GM12878 (cell line): ENCODE results near the gene EFCAB10. TPM values are rescaled to one million over a fixed set of nuclear protein-coding genes. Genes with fewer than 3 reads are reported as not detected.

Experiments used
- BMI1 ChIP-seq: fragments of 450-650 bp; IDR thresholded peaks from 2 replicates; pipeline ENCODE4 v1.6.1; 2016; ENCODE audit warnings: mild to moderate bottlenecking, moderate library complexity, borderline replicate concordance
- EGR1 ChIP-seq, 2 experiments: IDR thresholded peaks; 1 replicate in 1 of 2; 2 replicates in 1 of 2; pipeline ENCODE4 v1.6.1; 2011 to 2012; ENCODE audit warnings: low read depth in 2 of 2, low read length in 2 of 2, borderline replicate concordance in 1 of 2, mild to moderate bottlenecking in 1 of 2, moderate library complexity in 1 of 2
- HDAC6 ChIP-seq: fragments of 200-600 bp; sonication (generic); IDR thresholded peaks from one replicate; pipeline ENCODE4 v1.8.0; 2017; ENCODE audit warnings: antibody characterized with exemption; ENCODE audit not compliant: unreplicated experiment
- HSF1 ChIP-seq: fragments of 150-350 bp; IDR thresholded peaks from 2 replicates; pipeline ENCODE4 v1.6.1; 2014; ENCODE audit warnings: mild to moderate bottlenecking, low read depth, low read length
- IRF3 ChIP-seq: fragments of 450-650 bp; IDR thresholded peaks from 2 replicates; pipeline ENCODE4 v1.6.1; 2014; ENCODE audit warnings: mild to moderate bottlenecking
- MYB ChIP-seq: fragments of 150-350 bp; IDR thresholded peaks from 2 replicates; pipeline ENCODE4 v1.6.1; 2014; ENCODE audit warnings: mild to moderate bottlenecking, low read depth, low read length, borderline replicate concordance
- PBX3 ChIP-seq: IDR thresholded peaks from 2 replicates; pipeline ENCODE4 v1.6.1; 2011; ENCODE audit warnings: mild to moderate bottlenecking, low read depth, low read length, moderate library complexity; ENCODE audit not compliant: insufficient replicate concordance
- TARDBP ChIP-seq: IDR thresholded peaks from 2 replicates; pipeline ENCODE4 v1.6.1; 2016; ENCODE audit warnings: borderline replicate concordance
- USF2 ChIP-seq: IDR thresholded peaks from 2 replicates; pipeline ENCODE4 v1.6.1; 2011; ENCODE audit warnings: low read depth, low read length, improper control_type of control experiment, borderline replicate concordance
- ZBED1 ChIP-seq: IDR thresholded peaks from 2 replicates; pipeline ENCODE4 v1.6.1; 2016; ENCODE audit warnings: borderline replicate concordance
- ZNF622 ChIP-seq: fragments of 450-650 bp; IDR thresholded peaks from 2 replicates; pipeline ENCODE4 v1.6.1; 2017; ENCODE audit warnings: mild to moderate bottlenecking, inconsistent platforms
- polyA plus RNA-seq, 11 experiments: library from polyadenylated mRNA; depleted of rRNA in 4 of 11; unstranded in 6 of 11; stranded (reverse) in 5 of 11; fragments of >200 nt; fragmentation: Nextera tagmentation in 4 of 11; fragmentation: Illumina TruSeq in 1 of 11; extraction: Ambion mirVana in 4 of 11; extraction: Trizol in 1 of 11; gene quantifications; 1 replicate in 1 of 11; 2 replicates in 10 of 11; pipeline versions ENCODE4 v1.2.1 to v1.2.3, GENCODE V29; 2011 to 2016; ENCODE audit warnings: inconsistent platforms in 2 of 11, missing spikeins in 2 of 11, low read depth in 1 of 11
- total RNA-seq, 4 experiments: library from RNA; depleted of rRNA in 3 of 4; stranded (reverse); fragments of >200 nt in 3 of 4; fragmentation: Illumina TruSeq in 1 of 4; extraction: Trizol in 1 of 4; gene quantifications; 2 replicates each; pipeline versions ENCODE4 v1.2.1 to v1.2.3, GENCODE V29; 2013 to 2021
- TF ChIP-seq, protein P1 (sequence below): fragments of 450-650 bp; conservative IDR thresholded peaks from 2 replicates; pipeline ENCODE4 v1.6.1; 2017; ENCODE audit warnings: mild to moderate bottlenecking, moderate library complexity

The EFCAB10 gene
- total and polyA plus RNA-seq, 10 of the 15 experiments (the other 5 are each of a cell fraction or from before 2014, with no cell fraction given) = 0.38 to 1.0 (median 0.54) TPM; not detected in 6

GRCh38 chr7:105532709-105533460, 48.4 kb downstream of the EFCAB10 start (continued):
- no peak for TF ChIP-seq HSF1
- no peak for TF ChIP-seq MYB
- TF ChIP-seq TARDBP = no peak
- TF ChIP-seq USF2 = no peak
- TF ChIP-seq, protein P1, sequence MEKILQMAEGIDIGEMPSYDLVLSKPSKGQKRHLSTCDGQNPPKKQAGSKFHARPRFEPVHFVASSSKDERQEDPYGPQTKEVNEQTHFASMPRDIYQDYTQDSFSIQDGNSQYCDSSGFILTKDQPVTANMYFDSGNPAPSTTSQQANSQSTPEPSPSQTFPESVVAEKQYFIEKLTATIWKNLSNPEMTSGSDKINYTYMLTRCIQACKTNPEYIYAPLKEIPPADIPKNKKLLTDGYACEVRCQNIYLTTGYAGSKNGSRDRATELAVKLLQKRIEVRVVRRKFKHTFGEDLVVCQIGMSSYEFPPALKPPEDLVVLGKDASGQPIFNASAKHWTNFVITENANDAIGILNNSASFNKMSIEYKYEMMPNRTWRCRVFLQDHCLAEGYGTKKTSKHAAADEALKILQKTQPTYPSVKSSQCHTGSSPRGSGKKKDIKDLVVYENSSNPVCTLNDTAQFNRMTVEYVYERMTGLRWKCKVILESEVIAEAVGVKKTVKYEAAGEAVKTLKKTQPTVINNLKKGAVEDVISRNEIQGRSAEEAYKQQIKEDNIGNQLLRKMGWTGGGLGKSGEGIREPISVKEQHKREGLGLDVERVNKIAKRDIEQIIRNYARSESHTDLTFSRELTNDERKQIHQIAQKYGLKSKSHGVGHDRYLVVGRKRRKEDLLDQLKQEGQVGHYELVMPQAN = no peak
- TF ChIP-seq PBX3 = no peak
- no peak for TF ChIP-seq BMI1
- TF ChIP-seq HDAC6 = no peak
- no peak for TF ChIP-seq IRF3
- TF ChIP-seq EGR1 (IDR thresholded peaks at IDR 0.05; ENCODE audit: borderline replicate concordance in 1 of 2, low read depth in 2 of 2, low read length in 2 of 2) = no peak
- no peak for TF ChIP-seq ZNF622
- TF ChIP-seq ZBED1 = no peak
